Measurements from ENCODE around the gene SMIM35.

DNA sequence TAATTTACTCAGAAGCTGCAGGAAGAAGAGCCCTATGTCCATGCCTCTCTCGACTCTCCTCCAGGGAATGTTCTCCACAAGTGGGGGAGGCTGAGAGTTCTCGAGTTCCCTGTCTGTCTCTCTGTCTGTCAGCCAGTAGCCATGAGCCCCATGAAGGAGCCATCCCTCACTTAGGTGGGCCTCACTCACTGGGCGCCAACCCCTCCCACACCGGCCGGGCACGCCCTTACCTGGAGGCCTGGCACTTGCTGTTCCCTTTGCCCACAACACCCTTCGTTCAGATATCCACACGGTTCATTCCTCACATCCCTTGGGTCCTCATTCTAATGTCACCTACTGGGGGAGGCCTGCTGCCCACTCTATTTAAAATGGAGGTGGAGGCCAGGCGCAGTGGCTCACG, 114.7 kb downstream of the SMIM35 start:
- TF ChIP-seq POLR2AphosphoS5 (IDR thresholded peaks at IDR 0.05) (no peak), EP300 (IDR thresholded peaks at IDR 0.05) (no peak)
- TF ChIP-seq, protein P1, sequence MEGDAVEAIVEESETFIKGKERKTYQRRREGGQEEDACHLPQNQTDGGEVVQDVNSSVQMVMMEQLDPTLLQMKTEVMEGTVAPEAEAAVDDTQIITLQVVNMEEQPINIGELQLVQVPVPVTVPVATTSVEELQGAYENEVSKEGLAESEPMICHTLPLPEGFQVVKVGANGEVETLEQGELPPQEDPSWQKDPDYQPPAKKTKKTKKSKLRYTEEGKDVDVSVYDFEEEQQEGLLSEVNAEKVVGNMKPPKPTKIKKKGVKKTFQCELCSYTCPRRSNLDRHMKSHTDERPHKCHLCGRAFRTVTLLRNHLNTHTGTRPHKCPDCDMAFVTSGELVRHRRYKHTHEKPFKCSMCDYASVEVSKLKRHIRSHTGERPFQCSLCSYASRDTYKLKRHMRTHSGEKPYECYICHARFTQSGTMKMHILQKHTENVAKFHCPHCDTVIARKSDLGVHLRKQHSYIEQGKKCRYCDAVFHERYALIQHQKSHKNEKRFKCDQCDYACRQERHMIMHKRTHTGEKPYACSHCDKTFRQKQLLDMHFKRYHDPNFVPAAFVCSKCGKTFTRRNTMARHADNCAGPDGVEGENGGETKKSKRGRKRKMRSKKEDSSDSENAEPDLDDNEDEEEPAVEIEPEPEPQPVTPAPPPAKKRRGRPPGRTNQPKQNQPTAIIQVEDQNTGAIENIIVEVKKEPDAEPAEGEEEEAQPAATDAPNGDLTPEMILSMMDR (IDR thresholded peaks at IDR 0.05): no peak

Measured in upper lobe of left lung (tissue), 4 donors.